ENCODE results near the gene RFX1. TPM values are rescaled to one million over a fixed set of nuclear protein-coding genes. Genes with fewer than 3 reads are reported as not detected.
A peak's percentile ranks its signal among the peaks of the same experiment; 100 is the strongest.

RFX1 gene
- total RNA-seq, 1 experiment from 2014 or later, result 20.4 TPM

DNA sequence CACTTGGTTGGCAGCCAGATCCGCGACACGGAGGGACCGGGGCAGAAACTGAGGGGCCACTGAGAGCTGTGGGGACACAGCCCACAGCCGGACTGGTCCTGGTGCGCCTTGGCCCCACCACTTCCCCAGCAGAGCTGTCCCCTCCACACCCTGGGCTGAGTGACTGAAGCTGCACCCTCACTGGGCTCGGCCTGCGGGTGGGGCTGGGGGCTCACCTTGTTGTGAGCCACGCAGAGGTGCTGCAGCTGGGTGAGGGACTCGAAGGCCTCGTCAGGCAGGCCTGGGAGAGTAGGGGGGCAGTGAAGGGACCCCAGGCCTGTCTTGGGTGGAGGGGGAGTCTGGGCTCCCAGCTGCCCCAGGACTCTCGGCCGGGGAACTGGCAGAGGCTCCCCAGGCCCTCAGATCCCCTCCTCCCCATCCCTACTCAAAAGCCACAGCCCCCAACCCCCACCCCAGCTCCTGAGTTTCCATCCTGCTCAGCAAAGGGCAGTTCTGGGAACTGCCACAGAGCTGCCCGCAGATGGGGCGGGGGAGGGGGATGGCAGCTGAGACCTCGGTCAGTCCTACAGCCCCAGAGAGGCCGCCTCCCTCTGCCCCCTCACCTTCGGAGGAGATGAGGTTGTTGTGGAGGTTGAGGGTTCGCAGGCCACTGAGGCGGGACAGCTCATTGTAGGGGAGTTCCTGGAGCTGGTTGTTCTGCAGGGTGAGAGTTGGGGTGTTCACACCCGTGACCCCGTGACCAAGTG is 70.2 kb downstream of the RFX1 start (continued):
- TF ChIP-seq USF2 (CRISPR knock-in tag; IDR thresholded peaks at IDR 0.05), result no peak

DNA sequence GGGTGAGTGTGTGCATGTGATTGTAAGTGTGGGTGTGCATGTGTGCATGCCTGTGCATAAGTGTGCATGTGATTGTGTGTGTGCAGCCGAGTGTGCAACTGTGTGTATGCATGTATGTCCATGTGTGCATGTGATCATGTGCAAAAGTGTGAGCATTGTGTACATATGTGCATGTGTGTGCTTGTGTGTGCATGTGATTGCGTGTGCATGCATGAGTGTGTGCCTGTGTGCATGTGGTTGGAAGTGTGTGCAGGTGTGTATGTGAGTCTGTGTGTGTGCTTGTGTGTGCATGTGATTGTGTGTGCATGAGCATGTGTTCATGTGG is 71.4 kb downstream of the RFX1 start:
- H3K4me1 Mint-ChIP-seq, result peaks cover 29% of the 10 kb centered on the region
- ATAC-seq, result no peak
- no peaks in the 10 kb centered on the region for H3K9me3 Mint-ChIP-seq
- H3K27ac Mint-ChIP-seq, result peak overlapping the region; percentile 68; the same call in 1 of the 2 replicates
- DNase-seq (ENCODE audit: low spot score), result no peak
- no peak overlapping the region for H3K4me3 Mint-ChIP-seq
- no peaks in the 10 kb centered on the region for H3K27me3 Mint-ChIP-seq (ENCODE audit: low read depth)
- H3K36me3 Mint-ChIP-seq, result no peaks in the 10 kb centered on the region
- TF ChIP-seq, protein P1, sequence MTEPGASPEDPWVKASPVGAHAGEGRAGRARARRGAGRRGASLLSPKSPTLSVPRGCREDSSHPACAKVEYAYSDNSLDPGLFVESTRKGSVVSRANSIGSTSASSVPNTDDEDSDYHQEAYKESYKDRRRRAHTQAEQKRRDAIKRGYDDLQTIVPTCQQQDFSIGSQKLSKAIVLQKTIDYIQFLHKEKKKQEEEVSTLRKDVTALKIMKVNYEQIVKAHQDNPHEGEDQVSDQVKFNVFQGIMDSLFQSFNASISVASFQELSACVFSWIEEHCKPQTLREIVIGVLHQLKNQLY (CRISPR knock-in tag; IDR thresholded peaks at IDR 0.05), result no peak
- TF ChIP-seq ZNF232 (CRISPR knock-in tag; IDR thresholded peaks at IDR 0.05) (no peak), ZBTB43 (CRISPR knock-in tag; IDR thresholded peaks at IDR 0.05) (peak; percentile 95; the same call in 1 of the 2 replicates), CREM (CRISPR knock-in tag; IDR thresholded peaks at IDR 0.05) (no peak), PRRX2 (CRISPR knock-in tag; IDR thresholded peaks at IDR 0.05) (no peak)
- ChIA-PET CTCF (interaction anchor here (0.6 to 3.8 kb wide), 17 partner anchors 14 to 471 kb away, joined by 3 to 39 read pairs (median 6); partner anchors contain the start of genes DCAF15, IL27RA and MISP3), POLR2A (interaction anchor here (0.7 to 1.2 kb wide), 2 partner anchors 27 to 90 kb away, joined by 3 to 4 read pairs; no protein-coding TSS in a partner anchor)

- ATAC-seq, result no peak
- DNase-seq (ENCODE audit: low spot score), result peak; percentile 23
- Mint-ChIP-seq H3K36me3 (peaks cover 8% of the 10 kb centered on the region; the same call in 1 of the 2 replicates), H3K27me3 (ENCODE audit: low read depth) (no peaks in the 10 kb centered on the region), H3K4me1 (peaks cover 29% of the 10 kb centered on the region), H3K27ac (peak overlapping the region; percentile 59; the same call in 1 of the 2 replicates), H3K4me3 (no peak overlapping the region), H3K9me3 (no peaks in the 10 kb centered on the region)
- ChIA-PET CTCF (interaction anchor here (0.6 to 3.8 kb wide), 10 partner anchors 14 to 126 kb away, joined by 3 to 39 read pairs (median 9); partner anchors contain the start of genes DCAF15 and IL27RA), POLR2A (interaction anchor here (0.9 to 1.3 kb wide), 2 partner anchors 46 to 51 kb away, joined by 3 read pairs; no protein-coding TSS in a partner anchor)
- TF ChIP-seq ZNF219 (CRISPR knock-in tag; IDR thresholded peaks at IDR 0.05; ENCODE audit: borderline replicate concordance), result no peak
- no peak for TF ChIP-seq SMAD4 (CRISPR knock-in tag; IDR thresholded peaks at IDR 0.05)
- TF ChIP-seq ZNF416 (CRISPR knock-in tag; IDR thresholded peaks at IDR 0.05), result no peak
- no peak for TF ChIP-seq GABPB1 (CRISPR knock-in tag; IDR thresholded peaks at IDR 0.05)
- no peak for TF ChIP-seq SMAD3 (CRISPR knock-in tag; IDR thresholded peaks at IDR 0.05; ENCODE audit: borderline replicate concordance)
- TF ChIP-seq ATF6 (CRISPR knock-in tag; IDR thresholded peaks at IDR 0.05), result no peak
- TF ChIP-seq ZNF423 (CRISPR knock-in tag; IDR thresholded peaks at IDR 0.05), result no peak
- TF ChIP-seq ZNF121 (CRISPR knock-in tag; IDR thresholded peaks at IDR 0.05), result no peak
- TF ChIP-seq CREB1 (CRISPR knock-in tag; IDR thresholded peaks at IDR 0.05), result no peak
- TF ChIP-seq TEAD1 (CRISPR knock-in tag; IDR thresholded peaks at IDR 0.05), result no peak
- TF ChIP-seq, protein P2, sequence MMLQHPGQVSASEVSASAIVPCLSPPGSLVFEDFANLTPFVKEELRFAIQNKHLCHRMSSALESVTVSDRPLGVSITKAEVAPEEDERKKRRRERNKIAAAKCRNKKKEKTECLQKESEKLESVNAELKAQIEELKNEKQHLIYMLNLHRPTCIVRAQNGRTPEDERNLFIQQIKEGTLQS (CRISPR knock-in tag; conservative IDR thresholded peaks at IDR 0.05), result no peak
- TF ChIP-seq ZNF317 (CRISPR knock-in tag; IDR thresholded peaks at IDR 0.05; ENCODE audit: borderline replicate concordance, low read depth), result no peak
- no peak for TF ChIP-seq FOXJ3 (CRISPR knock-in tag; IDR thresholded peaks at IDR 0.05; ENCODE audit: borderline replicate concordance)
- TF ChIP-seq ATF2 (CRISPR knock-in tag; IDR thresholded peaks at IDR 0.05; ENCODE audit: borderline replicate concordance, low read depth), result no peak
- TF ChIP-seq, protein P3, sequence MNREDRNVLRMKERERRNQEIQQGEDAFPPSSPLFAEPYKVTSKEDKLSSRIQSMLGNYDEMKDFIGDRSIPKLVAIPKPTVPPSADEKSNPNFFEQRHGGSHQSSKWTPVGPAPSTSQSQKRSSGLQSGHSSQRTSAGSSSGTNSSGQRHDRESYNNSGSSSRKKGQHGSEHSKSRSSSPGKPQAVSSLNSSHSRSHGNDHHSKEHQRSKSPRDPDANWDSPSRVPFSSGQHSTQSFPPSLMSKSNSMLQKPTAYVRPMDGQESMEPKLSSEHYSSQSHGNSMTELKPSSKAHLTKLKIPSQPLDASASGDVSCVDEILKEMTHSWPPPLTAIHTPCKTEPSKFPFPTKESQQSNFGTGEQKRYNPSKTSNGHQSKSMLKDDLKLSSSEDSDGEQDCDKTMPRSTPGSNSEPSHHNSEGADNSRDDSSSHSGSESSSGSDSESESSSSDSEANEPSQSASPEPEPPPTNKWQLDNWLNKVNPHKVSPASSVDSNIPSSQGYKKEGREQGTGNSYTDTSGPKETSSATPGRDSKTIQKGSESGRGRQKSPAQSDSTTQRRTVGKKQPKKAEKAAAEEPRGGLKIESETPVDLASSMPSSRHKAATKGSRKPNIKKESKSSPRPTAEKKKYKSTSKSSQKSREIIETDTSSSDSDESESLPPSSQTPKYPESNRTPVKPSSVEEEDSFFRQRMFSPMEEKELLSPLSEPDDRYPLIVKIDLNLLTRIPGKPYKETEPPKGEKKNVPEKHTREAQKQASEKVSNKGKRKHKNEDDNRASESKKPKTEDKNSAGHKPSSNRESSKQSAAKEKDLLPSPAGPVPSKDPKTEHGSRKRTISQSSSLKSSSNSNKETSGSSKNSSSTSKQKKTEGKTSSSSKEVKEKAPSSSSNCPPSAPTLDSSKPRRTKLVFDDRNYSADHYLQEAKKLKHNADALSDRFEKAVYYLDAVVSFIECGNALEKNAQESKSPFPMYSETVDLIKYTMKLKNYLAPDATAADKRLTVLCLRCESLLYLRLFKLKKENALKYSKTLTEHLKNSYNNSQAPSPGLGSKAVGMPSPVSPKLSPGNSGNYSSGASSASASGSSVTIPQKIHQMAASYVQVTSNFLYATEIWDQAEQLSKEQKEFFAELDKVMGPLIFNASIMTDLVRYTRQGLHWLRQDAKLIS (CRISPR knock-in tag; IDR thresholded peaks at IDR 0.05; ENCODE audit: borderline replicate concordance), result no peak
- no peak for TF ChIP-seq GTF2I (CRISPR knock-in tag; conservative IDR thresholded peaks at IDR 0.05)
These were observed 73.2 kb downstream of the RFX1 start for GRCh38 chr19:13932911-13933393.
